Heart left ventricle (tissue), 16 donors: ENCODE data around the gene APCDD1. TPM values are rescaled to one million over a fixed set of nuclear protein-coding genes. Genes with fewer than 3 reads are reported as not detected.
A peak's percentile ranks its signal among the peaks of the same experiment; 100 is the strongest.

Experiments used
- ATAC-seq, 4 donors: fragments of 200-7000 bp; cut with Tn5 transposase; one replicate each; pipeline ENCODE4 v1.9.1; 2020 to 2022; ENCODE audit warnings: moderate library complexity in 4 of 4, mild to moderate bottlenecking in 3 of 4, moderate number of reproducible peaks in 1 of 4
- DNase-seq, 5 donors: peaks; one replicate each; pipeline ENCODE4 v3.0.0-alpha.2; 2020
- H3K27ac ChIP-seq, 12 donors: fragments of 200-600 bp; sonication (generic) in 4 of 12; one replicate each; pipeline versions ENCODE4 v1.5.0 to v1.8.0; 2016 to 2022; ENCODE audit warnings: mild to moderate bottlenecking in 2 of 12
- H3K27me3 ChIP-seq, 9 donors: fragments of 200-600 bp; sonication (generic) in 2 of 9; one replicate each; pipeline versions ENCODE4 v1.5.1 to v1.8.0; 2016 to 2022; ENCODE audit warnings: mild to moderate bottlenecking in 3 of 9
- H3K36me3 ChIP-seq, 9 donors: fragments of 200-600 bp; sonication (generic) in 2 of 9; one replicate each; pipeline versions ENCODE4 v1.5.0 to v1.8.0; 2018 to 2022; ENCODE audit warnings: mild to moderate bottlenecking in 2 of 9
- H3K4me1 ChIP-seq, 12 donors: fragments of 200-600 bp; sonication (generic) in 4 of 12; one replicate each; pipeline versions ENCODE4 v1.5.0 to v1.8.0; 2016 to 2022; ENCODE audit warnings: mild to moderate bottlenecking in 3 of 12
- H3K4me3 ChIP-seq, 12 donors: fragments of 200-600 bp; sonication (generic) in 4 of 12; one replicate each; pipeline versions ENCODE4 v1.5.0 to v1.8.0; 2017 to 2022; ENCODE audit warnings: mild to moderate bottlenecking in 9 of 12, moderate library complexity in 4 of 12
- H3K9me3 ChIP-seq, 12 donors: fragments of 200-600 bp; sonication (generic) in 4 of 12; one replicate each; pipeline versions ENCODE4 v1.5.0 to v1.8.0; 2016 to 2022; ENCODE audit warnings: mild to moderate bottlenecking in 1 of 12
- POLR2A ChIP-seq, 2 donors: fragments of 450-650 bp; IDR thresholded peaks; one replicate each; pipeline ENCODE4 v1.6.1; 2017; ENCODE audit warnings: antibody characterized with exemption in 2 of 2, mild to moderate bottlenecking in 2 of 2, moderate library complexity in 2 of 2
- WGBS, 4 donors: extraction: QIAGEN DNeasy Blood & Tissue Kit in 2 of 4; methylation state at CpG; one replicate each; pipeline versions ENCODE4 v1.1.5 to v1.1.7; 2013 to 2018; 5-methylcytosine and 5-hydroxymethylcytosine counted together
- intact Hi-C, 10 donors: fragments of 100-400 bp; cut with DNase I; formaldehyde crosslinking; loops; one replicate each; pipeline versions ENCODE4 v1.11.1 to v1.14.2; 2022
- long read RNA-seq, 3 donors: library from polyadenylated mRNA; unstranded; transcript quantifications; one replicate each; pipeline ENCODE4 v2.0.0, GENCODE V29; 2020 to 2021
- polyA plus RNA-seq, 2 donors: library from polyadenylated mRNA; stranded (reverse); fragments of 200-250 nt; gene quantifications; one replicate each; pipeline ENCODE4 v1.2.3, GENCODE V29; 2013
- total RNA-seq, 9 donors: library from RNA; depleted of rRNA in 2 of 9; stranded (reverse); fragments of >200 nt in 2 of 9; fragmentation: NEBNext Ultra II Directional in 3 of 9; extraction: Animal tissue kit (Norgen Biotek cat#: 25700) in 3 of 9; gene quantifications; one replicate each; pipeline versions ENCODE4 v1.1.0 to v1.2.4, GENCODE V29; 2016 to 2023
- TF ChIP-seq, protein P1 (sequence below), 12 donors: fragments of 200-600 bp; sonication (generic) in 4 of 12; IDR thresholded peaks; one replicate each; pipeline versions ENCODE4 v1.5.0 to v1.8.0; 2018 to 2022; ENCODE audit warnings: antibody characterized with exemption in 12 of 12, mild to moderate bottlenecking in 5 of 12
- donor health status: ischemic (EF 13 %, LVEDD 7.1; RV severe dilation, severe dysfunction).
- donor health status: healthy with polysubstance abuse.
- donor health status: DM: no; HTN: yes; CAD: no.
- donor health status: DM: no; HTN: no; CAD: no.
- donor health status: ischemic (EF 25% LVEDD 6.9; RV normal size, moderate dysfunction).
- donor health status: ischemic (EF 25% LVEDD 5.7; RV mildly dilated, moderate dysfunction).
- donor health status: healthy.
- donor health status: DM: yes; HTN: yes; CAD: no.
- donor health status: ischemic (EF 35%, LVEDD 5.7; RV mildly dilated, moderate dysfunction).
- donor health status: nonischemic (EF 11% LVEDD 7.7; RV severe dilation, severe dysfunction).
- donor health status: DM: yes; HTN: yes; CAD: no.
- donor health status: PGD.
- donor health status: ischemic (EF 29% LVEDD 5.4; RV normal size, mild dysfunction).
- donor health status: nonischemic (EF 23%, LVEDD 6.1; RV moderate dilation, normal function).

The APCDD1 gene
- total RNA-seq (10 to 100 TPM in 7 of 9 donors, 1 to 10 TPM in 2; 7.5 to 65.4 (median 15.7) TPM), polyA plus RNA-seq (10 to 100 TPM; 10.4 to 23.6 TPM)
- long read RNA-seq, donor 1, transcript APCDD1-201 (5 exons, 3,809 nt), result major isoform, 27 of 55 reads
- long read RNA-seq, donor 1, partial matches to known transcripts, result 13 of 55 reads
- long read RNA-seq, donor 1, other reads (novel, unspliced or antisense), result 14 of 55 reads
- long read RNA-seq, donor 2, partial matches to known transcripts, result 36 of 38 reads
- long read RNA-seq, donor 2, other reads (novel, unspliced or antisense), result 2 of 38 reads
- long read RNA-seq, donor 3, transcript APCDD1-201 (5 exons, 3,809 nt), result major isoform, 11 of 18 reads
- long read RNA-seq, donor 3, partial matches to known transcripts, result 6 of 18 reads
- long read RNA-seq, donor 3, other reads (novel, unspliced or antisense), result 1 of 18 reads

DNA sequence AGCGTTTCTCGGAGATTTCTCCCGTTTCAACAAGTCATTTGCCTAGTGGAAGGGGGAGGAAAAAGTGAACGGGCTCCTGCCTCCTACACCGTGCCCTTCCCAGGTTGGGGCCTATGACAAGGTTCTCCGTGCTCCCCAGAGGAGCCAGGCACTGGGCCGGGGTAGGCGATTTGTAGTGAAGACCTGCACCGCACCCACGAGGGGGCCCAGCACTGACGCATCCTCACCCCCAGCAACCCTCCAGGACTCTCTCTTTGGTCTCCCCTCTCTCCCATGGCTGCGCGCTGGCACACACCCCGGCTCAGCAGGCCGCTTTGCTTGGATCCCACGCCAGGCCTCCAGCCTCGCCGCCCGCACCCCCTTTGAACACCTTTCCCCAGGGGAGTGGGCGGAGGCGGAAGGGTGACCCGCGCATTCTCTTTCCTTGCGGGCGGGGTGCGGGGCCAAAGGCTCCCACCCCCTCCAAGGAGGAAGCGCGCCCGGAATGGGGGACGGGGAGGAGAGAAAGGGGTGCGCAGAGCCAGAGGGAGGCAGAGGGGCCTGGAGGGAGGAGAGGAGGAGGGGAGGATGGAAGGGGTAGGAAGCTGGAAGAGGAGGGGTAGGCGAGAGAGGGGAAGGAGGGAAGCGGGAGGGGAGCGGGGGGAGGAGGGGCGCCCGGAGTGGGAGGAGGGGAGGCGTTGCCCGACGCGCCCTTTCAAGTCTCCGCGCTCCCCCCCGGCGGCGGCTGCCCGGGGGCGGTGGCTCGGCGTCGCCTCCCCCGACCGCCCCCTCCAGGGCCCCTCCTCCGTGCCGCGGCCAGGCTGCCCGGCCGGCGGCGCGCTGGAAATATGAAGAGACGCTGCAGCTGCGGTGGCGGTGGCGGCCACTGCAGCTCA is at the start of gene APCDD1:
TSS of gene APCDD1 (plus strand) at position 830 of the 875 bp plus-strand sequence. CDS start 347 bp downstream, outside the sequence.
- Histone ChIP-seq H3K36me3 (no peaks in the 10 kb centered on the region), H3K9me3 (no peaks in the 10 kb centered on the region), H3K27me3 (peaks cover 0 to 36% (median 0%) of the 10 kb centered on the region in 9 donors), H3K4me3 (peak within 1 kb of the TSS; percentile 48 to 88 (median 72)), H3K27ac (peak within 1 kb of the TSS; percentile 67 to 89 (median 80)), H3K4me1 (peaks cover 0 to 27% (median 11%) of the 10 kb centered on the region in 12 donors)
- DNase-seq (peak; percentile 72 to 85 (median 80)), ATAC-seq (peak; percentile 57 to 89 (median 82))
- TF ChIP-seq, protein P1, sequence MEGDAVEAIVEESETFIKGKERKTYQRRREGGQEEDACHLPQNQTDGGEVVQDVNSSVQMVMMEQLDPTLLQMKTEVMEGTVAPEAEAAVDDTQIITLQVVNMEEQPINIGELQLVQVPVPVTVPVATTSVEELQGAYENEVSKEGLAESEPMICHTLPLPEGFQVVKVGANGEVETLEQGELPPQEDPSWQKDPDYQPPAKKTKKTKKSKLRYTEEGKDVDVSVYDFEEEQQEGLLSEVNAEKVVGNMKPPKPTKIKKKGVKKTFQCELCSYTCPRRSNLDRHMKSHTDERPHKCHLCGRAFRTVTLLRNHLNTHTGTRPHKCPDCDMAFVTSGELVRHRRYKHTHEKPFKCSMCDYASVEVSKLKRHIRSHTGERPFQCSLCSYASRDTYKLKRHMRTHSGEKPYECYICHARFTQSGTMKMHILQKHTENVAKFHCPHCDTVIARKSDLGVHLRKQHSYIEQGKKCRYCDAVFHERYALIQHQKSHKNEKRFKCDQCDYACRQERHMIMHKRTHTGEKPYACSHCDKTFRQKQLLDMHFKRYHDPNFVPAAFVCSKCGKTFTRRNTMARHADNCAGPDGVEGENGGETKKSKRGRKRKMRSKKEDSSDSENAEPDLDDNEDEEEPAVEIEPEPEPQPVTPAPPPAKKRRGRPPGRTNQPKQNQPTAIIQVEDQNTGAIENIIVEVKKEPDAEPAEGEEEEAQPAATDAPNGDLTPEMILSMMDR (IDR thresholded peaks at IDR 0.05), result peak in 2 of 12 donors; percentile 12 to 13
- TF ChIP-seq POLR2A (IDR thresholded peaks at IDR 0.05), result peak in 1 of 2 donors; percentile 56
- 18 to 36% (median 30%) methylated on average over 46 to 64 of the region's 64 CpGs for WGBS, 4 donors
- intact Hi-C loops, result loop anchor here in 1 of 10 donors (5.0 kb wide), 1 partner anchor 63 kb away; no protein-coding TSS in a partner anchor

DNA sequence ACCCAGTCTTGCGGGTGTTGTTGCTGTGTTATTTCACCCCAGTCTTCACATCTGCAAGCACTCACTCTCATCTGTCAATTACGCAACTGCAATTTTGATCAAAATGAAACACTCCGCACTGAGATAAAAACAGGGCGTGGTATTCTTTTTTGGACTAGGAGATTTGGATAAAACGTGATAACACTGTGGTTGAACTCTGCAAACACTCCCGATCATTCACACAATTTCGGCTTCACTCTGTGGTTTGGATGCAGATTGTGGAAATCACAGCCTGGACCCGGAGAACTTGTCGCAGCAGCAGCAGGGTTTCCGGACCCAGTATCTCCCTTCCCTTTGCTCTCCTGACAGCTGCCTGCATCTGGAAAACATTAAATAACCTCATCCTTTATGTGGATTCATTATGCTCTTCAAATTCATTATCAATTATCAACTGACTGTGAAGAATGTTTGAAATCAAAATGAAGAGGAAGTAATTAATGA is 49.4 kb upstream of the APCDD1 start:
- DNase-seq (peak in 1 of 5 donors; percentile 49), ATAC-seq (peak in 3 of 4 donors; percentile 27 to 51 (median 34))
- 60 to 71% (median 68%) methylated on average over 10 of the region's 10 CpGs for WGBS, 4 donors
- TF ChIP-seq, protein P1 (IDR thresholded peaks at IDR 0.05), result no peak
- TF ChIP-seq POLR2A (IDR thresholded peaks at IDR 0.05), result no peak
- Histone ChIP-seq H3K4me3 (peak overlapping the region in 1 of 12 donors; percentile 24), H3K36me3 (no peaks in the 10 kb centered on the region), H3K4me1 (peaks cover 0 to 24% (median 8%) of the 10 kb centered on the region in 12 donors), H3K9me3 (no peaks in the 10 kb centered on the region), H3K27me3 (no peaks in the 10 kb centered on the region), H3K27ac (peak overlapping the region in 2 of 12 donors; percentile 8 to 27)
- intact Hi-C loops, result no loop called here

DNA sequence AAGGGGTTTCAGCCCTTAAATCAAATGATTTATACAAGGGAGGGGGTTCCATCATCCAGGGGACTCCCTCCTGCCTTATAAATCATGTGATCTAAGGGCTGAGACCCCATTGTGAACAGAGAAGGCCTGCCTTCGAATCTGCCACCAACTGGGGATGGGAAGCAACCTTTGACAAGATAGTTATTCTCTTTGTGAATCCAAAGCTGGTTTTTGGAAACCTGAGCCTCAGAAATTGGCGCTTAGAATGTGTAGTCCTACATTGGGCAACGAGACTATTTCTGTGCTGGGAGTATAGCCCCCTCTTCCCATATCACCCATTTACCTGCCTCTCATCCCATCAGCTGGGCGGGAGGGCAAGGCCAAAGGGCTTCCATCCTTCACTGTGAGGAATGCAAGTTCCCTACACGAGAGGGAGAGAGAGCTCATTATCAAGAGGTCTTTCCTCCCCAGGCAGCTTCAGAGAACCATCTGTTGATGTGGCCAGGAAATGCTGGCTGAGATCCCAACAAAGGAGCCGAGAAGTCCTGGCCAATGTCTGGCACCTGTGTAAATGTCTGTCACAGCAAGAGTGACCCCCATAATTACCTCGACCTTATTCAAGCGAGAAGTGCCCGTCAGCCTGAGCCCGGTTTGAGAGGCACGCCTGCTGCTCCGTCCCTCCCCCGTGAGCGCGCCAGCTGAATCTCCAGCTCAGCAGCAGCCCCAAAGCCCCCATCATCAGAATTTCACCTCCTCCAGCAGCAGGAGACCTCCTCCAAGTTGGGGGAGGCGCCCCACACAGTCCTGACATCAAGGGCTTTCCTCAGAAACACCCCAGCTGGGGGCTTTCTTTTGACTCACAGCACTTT is 48.4 kb upstream of the APCDD1 start:
- no peaks in the 10 kb centered on the region for H3K27me3 ChIP-seq
- H3K9me3 ChIP-seq, result no peaks in the 10 kb centered on the region
- TF ChIP-seq, protein P1 (IDR thresholded peaks at IDR 0.05), result no peak
- no peak for TF ChIP-seq POLR2A (IDR thresholded peaks at IDR 0.05)
- ATAC-seq (peak; percentile 9 to 51 (median 42)), DNase-seq (peak in 2 of 5 donors; percentile 34 to 43)
- WGBS, 4 donors, result 24 to 40% (median 32%) methylated on average over 15 to 16 of the region's 16 CpGs
- H3K27ac ChIP-seq, result no peak overlapping the region
- intact Hi-C loops, result no loop called here
- H3K36me3 ChIP-seq, result no peaks in the 10 kb centered on the region
- peaks cover 0 to 24% (median 8%) of the 10 kb centered on the region in 12 donors for H3K4me1 ChIP-seq
- H3K4me3 ChIP-seq, result no peak overlapping the region
